ENCODE measurements around the gene TERT.

- no peak for TF ChIP-seq EZH2phosphoT487 (IDR thresholded peaks at IDR 0.05; ENCODE audit: low read depth, severe bottlenecking, unreplicated experiment)
- no peak for TF ChIP-seq CTCF (IDR thresholded peaks at IDR 0.05; ENCODE audit: poor library complexity)
Observed at GRCh38 chr5:1333986-1334385, 39.1 kb upstream of the TERT start.

Measured in hepatocyte (in vitro differentiated cells).